ENCODE data around the gene SLC17A9.

SLC17A9 gene

DNA sequence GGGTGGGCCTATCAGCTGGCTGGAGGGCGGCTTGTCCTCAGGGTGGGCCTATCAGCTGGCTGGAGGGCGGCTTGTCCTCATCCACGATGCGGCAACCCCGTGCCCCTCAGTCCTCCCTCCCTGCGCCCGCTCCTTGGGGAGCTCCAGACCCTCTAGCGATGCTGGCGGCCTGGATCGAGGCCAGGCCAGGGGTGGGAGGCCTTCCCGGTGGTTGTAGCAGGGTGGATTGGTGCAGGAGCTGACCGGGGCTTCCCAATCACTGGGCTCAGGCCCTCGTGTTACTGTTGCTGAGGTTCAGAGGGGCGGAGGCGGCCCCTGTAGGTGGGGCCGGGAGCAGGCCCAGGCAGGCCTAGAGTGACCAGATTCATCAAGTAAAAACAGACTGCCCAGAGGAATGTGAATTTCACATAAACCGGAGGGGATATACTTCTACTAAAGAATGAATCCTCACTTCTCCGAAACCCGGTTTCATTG is 8.8 kb downstream of the SLC17A9 start:
- Histone ChIP-seq H3K4me1 (peaks cover 76% of the 10 kb centered on the region), H3K27me3 (no peaks in the 10 kb centered on the region), H3K4me3 (no peak overlapping the region), H4K20me1 (peaks cover 94% of the 10 kb centered on the region), H3K36me3 (peaks cover 79% of the 10 kb centered on the region), H3K9me3 (no peaks in the 10 kb centered on the region), H3K9ac (peak overlapping the region; percentile 34; the same call in 1 of the 2 replicates), H3K4me2 (no peak overlapping the region; the same call in 1 of the 2 replicates), H3K27ac (peak overlapping the region; percentile 58)
- TF ChIP-seq Cebpa-rat (IDR thresholded peaks at IDR 0.05): no peak

DNA sequence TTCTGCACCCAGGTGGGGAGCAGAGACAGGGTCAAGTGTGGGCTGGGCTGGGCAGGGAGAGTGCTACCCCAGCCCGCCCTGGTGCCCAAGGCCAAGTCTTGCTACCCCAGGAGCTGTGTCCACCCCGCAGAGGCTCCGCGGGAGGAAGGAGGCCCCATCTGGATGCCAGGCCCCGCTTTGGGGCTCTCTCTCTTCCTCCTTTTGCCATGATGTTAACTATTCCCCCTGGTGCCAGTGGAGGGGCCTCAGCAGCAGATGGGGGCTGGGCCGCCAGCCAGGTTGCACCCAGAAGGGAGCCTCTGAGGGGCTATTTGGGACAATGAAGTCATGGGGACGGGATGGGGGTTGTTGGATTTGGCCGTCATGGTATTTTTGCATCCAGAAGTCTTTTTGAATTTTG is 9.3 kb downstream of the SLC17A9 start:
- no peaks in the 10 kb centered on the region for H3K9me3 ChIP-seq

DNA sequence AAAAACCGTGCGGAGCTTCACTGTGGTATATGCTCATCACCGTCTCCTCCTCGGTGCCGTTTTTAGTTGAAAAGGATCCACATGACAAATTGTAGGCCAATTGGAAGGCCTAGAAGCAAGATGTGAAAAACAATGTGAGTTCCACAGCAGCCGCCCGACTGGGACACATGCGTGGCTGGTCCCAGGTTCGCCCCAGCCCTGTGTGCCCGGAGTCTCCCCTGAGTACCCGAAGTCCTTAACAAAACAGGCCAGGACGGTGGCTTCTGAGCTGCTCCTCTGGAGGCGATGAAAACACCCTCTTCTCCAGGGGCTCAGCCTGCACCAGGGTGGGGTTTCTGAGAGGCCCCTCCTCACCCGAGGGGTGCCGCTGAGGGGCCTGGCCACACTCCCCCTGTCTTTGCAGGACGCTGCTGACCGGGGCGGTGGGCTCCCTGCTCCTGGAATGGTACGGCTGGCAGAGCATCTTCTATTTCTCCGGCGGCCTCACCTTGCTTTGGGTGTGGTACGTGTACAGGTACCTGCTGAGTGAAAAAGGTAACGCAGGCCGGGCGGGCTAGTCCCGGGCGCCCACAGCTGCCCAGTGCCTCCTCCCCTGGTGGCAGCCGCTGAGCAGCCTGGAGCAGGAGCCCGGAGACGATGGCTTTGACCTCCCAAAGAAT is 9.8 kb downstream of the SLC17A9 start:
- Histone ChIP-seq H3K27me3 (no peaks in the 10 kb centered on the region), H3K27ac (peak overlapping the region; percentile 6; the same call in 1 of the 2 replicates), H3K36me3 (peaks cover 79% of the 10 kb centered on the region), H4K20me1 (peaks cover 92% of the 10 kb centered on the region), H3K4me1 (peaks cover 66% of the 10 kb centered on the region), H3K4me2 (no peak overlapping the region), H3K9me3 (no peaks in the 10 kb centered on the region), H3K4me3 (no peak overlapping the region), H3K9ac (no peak overlapping the region)
- no peak for TF ChIP-seq Cebpa-rat (IDR thresholded peaks at IDR 0.05)

More for the DNA sequence above, 9.3 kb downstream of the SLC17A9 start:
- Histone ChIP-seq H3K9ac (peak overlapping the region; percentile 34; the same call in 1 of the 2 replicates), H4K20me1 (peaks cover 94% of the 10 kb centered on the region), H3K4me3 (no peak overlapping the region), H3K4me1 (peaks cover 71% of the 10 kb centered on the region), H3K27ac (peak overlapping the region; percentile 58), H3K36me3 (peaks cover 79% of the 10 kb centered on the region), H3K27me3 (no peaks in the 10 kb centered on the region), H3K4me2 (no peak overlapping the region; the same call in 1 of the 2 replicates)
- TF ChIP-seq Cebpa-rat (IDR thresholded peaks at IDR 0.05): no peak

DNA sequence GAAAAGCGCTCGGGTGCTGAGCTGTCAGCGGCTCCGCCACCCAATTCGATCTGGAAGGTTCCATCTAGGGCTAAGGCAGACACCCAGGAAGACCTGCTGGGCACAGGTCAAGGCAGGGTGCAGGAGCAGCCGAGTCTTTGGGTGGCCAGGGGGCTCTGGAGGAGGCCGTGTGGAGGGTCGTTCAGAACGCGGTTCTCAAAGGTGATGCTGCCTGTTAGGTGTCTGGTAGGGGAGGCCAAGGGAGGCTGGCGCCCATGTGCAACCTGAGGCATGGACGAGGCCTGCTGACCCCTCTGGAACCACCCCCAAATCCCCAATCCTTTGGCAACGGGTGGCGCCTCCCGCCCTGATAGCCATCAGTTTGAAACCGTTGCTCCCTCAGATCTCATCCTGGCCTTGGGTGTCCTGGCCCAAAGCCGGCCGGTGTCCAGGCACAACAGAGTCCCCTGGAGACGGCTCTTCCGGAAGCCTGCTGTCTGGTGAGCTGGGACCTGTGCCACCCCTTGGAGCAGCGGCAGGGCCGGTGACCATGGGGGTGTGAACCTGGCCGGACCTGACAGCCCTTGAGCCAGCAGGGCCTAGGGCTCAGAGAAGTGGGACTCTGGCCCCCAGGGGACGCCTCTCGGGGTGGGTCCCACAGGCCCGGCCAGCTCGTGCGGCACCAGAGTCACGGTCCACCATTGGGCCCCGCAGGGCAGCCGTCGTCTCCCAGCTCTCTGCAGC is 10.5 kb downstream of the SLC17A9 start:
- no peaks in the 10 kb centered on the region for H3K27me3 ChIP-seq
- peaks cover 78% of the 10 kb centered on the region for H3K36me3 ChIP-seq
- no peaks in the 10 kb centered on the region for H3K9me3 ChIP-seq
- TF ChIP-seq Cebpa-rat (IDR thresholded peaks at IDR 0.05): no peak
- no peak overlapping the region for H3K4me3 ChIP-seq
- no peak overlapping the region for H3K9ac ChIP-seq
- 0 out of 2 replicates have a peak overlapping the region, but pooled peaks have one; percentile 62 for H3K27ac ChIP-seq
- H3K4me1 ChIP-seq: peaks cover 59% of the 10 kb centered on the region
- peaks cover 89% of the 10 kb centered on the region for H4K20me1 ChIP-seq
- no peak overlapping the region for H3K4me2 ChIP-seq

DNA sequence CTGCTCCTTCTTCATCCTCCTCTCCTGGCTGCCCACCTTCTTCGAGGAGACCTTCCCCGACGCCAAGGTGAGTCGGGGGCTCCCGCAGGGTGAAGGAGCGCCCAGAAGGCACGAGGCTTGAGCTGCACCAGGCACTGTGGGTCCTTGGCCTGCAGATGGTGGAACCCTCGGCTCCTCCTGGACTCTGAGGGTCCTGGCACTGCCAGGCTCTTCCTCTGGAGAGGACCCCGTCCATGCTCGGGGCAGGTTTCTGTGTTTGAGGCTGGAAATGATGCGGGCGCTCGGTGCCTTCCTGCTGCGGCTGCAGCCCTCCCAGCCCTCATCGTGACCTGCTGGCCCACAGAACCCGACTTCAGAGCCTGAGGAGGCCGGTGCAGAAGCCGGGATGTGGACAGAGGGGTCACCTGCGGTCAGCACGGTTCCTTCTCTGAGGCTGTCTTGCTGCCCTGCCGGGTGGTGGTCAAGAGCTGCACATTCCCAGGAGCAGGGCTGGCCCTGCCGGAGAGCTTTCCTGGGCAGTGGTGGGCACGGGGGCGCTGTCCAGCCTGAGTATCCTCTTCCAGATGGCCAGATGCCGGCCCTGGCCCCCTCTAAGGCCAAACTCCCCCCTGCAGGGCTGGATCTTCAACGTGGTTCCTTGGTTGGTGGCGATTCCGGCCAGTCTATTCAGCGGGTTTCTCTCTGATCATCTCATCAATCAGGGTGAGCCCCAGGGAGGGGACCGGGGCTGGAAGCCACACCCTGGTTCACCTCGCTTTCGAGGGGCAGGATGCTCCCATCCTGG is 11.3 kb downstream of the SLC17A9 start:
- H3K27ac ChIP-seq: peak overlapping the region; percentile 62
- H3K4me2 ChIP-seq: peak overlapping the region; percentile 74
- H3K27me3 ChIP-seq: no peaks in the 10 kb centered on the region
- peaks cover 80% of the 10 kb centered on the region for H3K36me3 ChIP-seq
- H3K9ac ChIP-seq: no peak overlapping the region
- H3K4me3 ChIP-seq: no peak overlapping the region
- H4K20me1 ChIP-seq: peaks cover 87% of the 10 kb centered on the region
- H3K4me1 ChIP-seq: peaks cover 54% of the 10 kb centered on the region
- no peaks in the 10 kb centered on the region for H3K9me3 ChIP-seq
- TF ChIP-seq Cebpa-rat (IDR thresholded peaks at IDR 0.05): no peak

DNA sequence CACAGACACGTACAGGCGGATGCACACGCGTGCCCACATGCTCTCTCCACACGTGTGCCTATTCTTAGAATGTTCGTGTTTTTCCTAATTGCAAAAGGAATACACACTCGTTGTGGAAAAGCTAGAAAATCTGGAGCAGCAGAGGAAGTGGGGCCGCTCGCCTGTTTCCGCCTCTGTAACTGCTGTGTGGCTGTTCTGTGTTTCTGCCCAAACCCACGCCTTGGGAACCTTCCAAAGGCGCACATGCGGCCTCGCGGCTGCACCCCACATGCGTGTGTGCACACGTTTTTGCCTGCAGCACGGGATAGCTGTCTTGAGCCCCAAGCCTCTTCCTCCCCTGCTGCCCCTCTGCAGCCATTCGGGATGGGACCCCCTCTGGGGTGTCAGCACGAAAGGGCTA is 12.2 kb downstream of the SLC17A9 start:
- TF ChIP-seq Cebpa-rat (IDR thresholded peaks at IDR 0.05): no peak
- H4K20me1 ChIP-seq: peaks cover 83% of the 10 kb centered on the region

DNA sequence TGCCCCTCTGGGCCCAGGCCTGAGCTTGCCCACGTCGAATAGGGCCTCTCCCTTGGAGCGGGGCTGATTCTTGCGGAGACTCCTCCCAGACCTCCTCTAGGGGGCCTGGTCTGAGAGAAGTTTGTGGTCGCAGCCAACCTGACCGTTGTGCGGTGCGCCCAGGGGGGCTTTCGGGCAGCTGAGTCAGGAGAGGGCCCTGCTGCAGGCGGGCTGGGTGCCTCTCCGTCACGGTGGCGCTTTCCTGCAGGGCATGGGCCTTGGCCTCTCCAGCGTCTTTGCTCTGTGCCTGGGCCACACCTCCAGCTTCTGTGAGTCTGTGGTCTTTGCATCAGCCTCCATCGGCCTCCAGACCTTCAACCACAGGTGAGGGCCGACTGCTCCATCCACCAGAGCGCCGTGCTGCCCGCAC is 12.9 kb downstream of the SLC17A9 start:
- H3K9ac ChIP-seq: peak overlapping the region; percentile 26; the same call in 1 of the 2 replicates
- TF ChIP-seq Cebpa-rat (IDR thresholded peaks at IDR 0.05): no peak
- H3K36me3 ChIP-seq: peaks cover 74% of the 10 kb centered on the region
- peak overlapping the region; percentile 62 for H3K27ac ChIP-seq
- H3K4me3 ChIP-seq: no peak overlapping the region
- H4K20me1 ChIP-seq: peaks cover 77% of the 10 kb centered on the region
- H3K4me1 ChIP-seq: peaks cover 42% of the 10 kb centered on the region
- peak overlapping the region; percentile 74 for H3K4me2 ChIP-seq
- no peaks in the 10 kb centered on the region for H3K27me3 ChIP-seq
- no peaks in the 10 kb centered on the region for H3K9me3 ChIP-seq

More for the DNA sequence above, 12.2 kb downstream of the SLC17A9 start:
- Histone ChIP-seq H3K27me3 (no peaks in the 10 kb centered on the region), H3K4me1 (peaks cover 47% of the 10 kb centered on the region), H3K4me2 (peak overlapping the region; percentile 74), H3K9me3 (no peaks in the 10 kb centered on the region), H3K27ac (peak overlapping the region; percentile 62), H3K4me3 (no peak overlapping the region), H3K36me3 (peaks cover 80% of the 10 kb centered on the region), H3K9ac (0 out of 2 replicates have a peak overlapping the region, but pooled peaks have one; percentile 26)

DNA sequence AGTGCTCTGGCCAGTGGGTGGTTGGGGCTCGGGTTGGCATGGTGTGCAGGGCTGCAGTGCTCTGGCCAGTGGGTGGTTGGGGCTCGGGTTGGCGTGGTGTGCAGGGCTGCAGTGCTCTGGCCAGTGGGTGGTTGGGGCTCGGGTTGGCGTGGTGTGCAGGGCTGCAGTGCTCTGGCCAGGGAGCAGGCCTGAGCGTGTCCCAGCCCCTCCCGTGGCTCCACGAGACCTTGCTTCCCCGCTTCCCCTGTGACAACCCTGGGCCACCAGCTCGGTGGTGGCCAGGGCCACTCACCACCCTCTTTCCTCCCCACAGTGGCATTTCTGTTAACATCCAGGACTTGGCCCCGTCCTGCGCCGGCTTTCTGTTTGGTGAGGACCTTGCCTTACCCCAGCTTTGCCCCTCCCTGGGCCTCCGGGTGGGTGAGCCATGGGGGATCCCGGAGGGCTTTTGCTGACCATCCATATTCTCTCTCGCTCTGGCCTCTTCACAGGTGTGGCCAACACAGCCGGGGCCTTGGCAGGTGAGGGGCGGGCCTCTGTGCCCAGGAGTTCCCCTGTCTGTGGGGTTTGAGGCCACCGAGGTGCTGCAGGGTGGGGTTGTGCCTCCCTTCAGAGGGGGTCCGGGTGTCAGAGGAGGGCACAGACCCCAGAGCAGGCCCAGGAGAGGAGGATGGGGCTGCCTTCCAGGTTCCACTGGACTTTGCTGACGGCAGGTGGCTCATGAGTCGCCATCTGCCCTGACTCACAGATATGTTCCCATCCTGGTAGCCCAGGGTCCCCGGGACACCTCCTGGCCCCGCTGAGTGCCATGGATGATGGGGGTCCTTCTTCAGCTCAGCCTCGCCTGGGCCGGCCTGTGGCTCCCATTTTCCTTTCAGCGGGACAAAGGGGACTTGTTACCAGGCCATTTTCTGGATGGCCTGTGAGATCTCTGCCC is 14.0 kb downstream of the SLC17A9 start:
- H3K4me3 ChIP-seq: no peak overlapping the region

More for the DNA sequence above, 14.0 kb downstream of the SLC17A9 start:
- Histone ChIP-seq H4K20me1 (peaks cover 68% of the 10 kb centered on the region), H3K27me3 (no peaks in the 10 kb centered on the region), H3K27ac (peak overlapping the region; percentile 18; the same call in 1 of the 2 replicates), H3K4me2 (no peak overlapping the region), H3K9ac (0 out of 2 replicates have a peak overlapping the region, but pooled peaks have one; percentile 34), H3K36me3 (peaks cover 66% of the 10 kb centered on the region), H3K9me3 (no peaks in the 10 kb centered on the region), H3K4me1 (peaks cover 41% of the 10 kb centered on the region)
- no peak for TF ChIP-seq Cebpa-rat (IDR thresholded peaks at IDR 0.05)

Data from BLaER1 (cell line).